Measurements from ENCODE around the gene RNF113B.

The RNF113B gene

DNA sequence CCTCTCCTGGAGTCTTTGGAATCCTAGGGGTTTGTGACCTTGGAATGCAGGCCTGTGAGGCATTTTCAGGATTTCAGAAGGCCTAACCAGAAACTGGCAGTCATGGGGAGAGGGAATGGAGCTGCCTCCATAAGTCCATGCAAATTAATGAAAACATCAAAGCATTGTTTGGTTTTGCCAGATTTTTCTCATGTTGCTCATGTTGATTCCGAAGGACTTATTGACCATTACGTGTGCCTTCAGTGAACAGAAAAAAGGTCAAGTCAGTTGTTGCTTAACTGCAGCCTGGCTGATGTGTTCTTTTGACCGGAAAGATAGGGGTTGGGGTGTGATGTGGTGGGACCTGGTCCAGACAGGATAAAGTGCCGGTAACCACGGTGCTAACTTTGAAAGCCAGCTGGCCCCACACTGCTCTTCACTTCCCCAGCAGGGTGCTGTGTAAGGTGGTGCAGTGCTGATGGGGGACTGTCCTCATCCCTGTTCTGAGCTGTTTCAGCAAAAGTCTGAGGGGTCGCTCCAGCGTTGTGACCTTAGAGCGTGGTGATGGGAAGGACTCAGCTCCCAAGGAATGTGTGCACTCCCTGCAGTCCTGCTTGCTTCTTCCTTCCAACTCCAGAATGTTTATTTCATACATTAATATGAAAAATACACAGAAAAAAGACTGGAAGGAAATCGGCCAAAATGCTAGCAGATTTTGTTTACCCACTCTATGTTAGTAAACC is 3.5 kb downstream of the RNF113B start:
- H3K79me1 ChIP-seq (replicated peaks; ENCODE audit: low read length, poor library complexity, severe bottlenecking), result peaks cover 10% of the 10 kb centered on the region
- H4K8ac ChIP-seq (ENCODE audit: low read length), result peak overlapping the region; percentile 59
- peak overlapping the region in 1 of 2 experiments; percentile 53 for H3K4ac ChIP-seq (ENCODE audit: low read depth in 1 of 2, low read length in 2 of 2)
- H3K23ac ChIP-seq (ENCODE audit: low read length in 2 of 2), result peak overlapping the region in 1 of 2 experiments; percentile 5
- H2AK5ac ChIP-seq (ENCODE audit: low read length, severe bottlenecking), result peak overlapping the region; percentile 69
- no peaks in the 10 kb centered on the region for H3K9me3 ChIP-seq (ENCODE audit: control insufficient read depth, low read length)
- H3K27me3 ChIP-seq (ENCODE audit: control insufficient read depth in 1 of 2, insufficient read depth in 1 of 2, low read length in 2 of 2), result no peaks in the 10 kb centered on the region
- peak overlapping the region; percentile 40 to 85 for H3K18ac ChIP-seq (ENCODE audit: low read depth in 1 of 2, low read length in 2 of 2)
- peaks cover 3 to 13% of the 10 kb centered on the region in 2 experiments for H3K36me3 ChIP-seq (ENCODE audit: control insufficient read depth in 1 of 2, insufficient read depth in 2 of 2, low read depth in 1 of 2, low read length in 2 of 2)
- peaks cover 27% of the 10 kb centered on the region for H3K4me1 ChIP-seq (ENCODE audit: control insufficient read depth, insufficient read depth, low read depth, low read length)
- no peak overlapping the region for H2BK15ac ChIP-seq (ENCODE audit: low read depth, poor library complexity, severe bottlenecking)
- H2AFZ ChIP-seq (ENCODE audit: low read depth, low read length), result no peak overlapping the region
- peak overlapping the region; percentile 35 for H3K4me2 ChIP-seq (ENCODE audit: low read length, poor library complexity, severe bottlenecking)
- 15% methylated on average over 6 of the region's 9 CpGs for WGBS
- peak overlapping the region; percentile 99 for H3K27ac ChIP-seq (ENCODE audit: low read length, poor library complexity, severe bottlenecking)
- peak; percentile 98 for DNase-seq
- no peak overlapping the region for H2BK120ac ChIP-seq (ENCODE audit: low read depth, low read length)
- H2BK5ac ChIP-seq (ENCODE audit: low read depth, low read length, poor library complexity, severe bottlenecking), result peak overlapping the region; percentile 88
- peak overlapping the region in 1 of 2 experiments; percentile 67 for H3K4me3 ChIP-seq (ENCODE audit: insufficient read depth in 1 of 2, low read depth in 1 of 2, low read length in 2 of 2)
- H4K91ac ChIP-seq (ENCODE audit: low read length), result peak overlapping the region; percentile 83
- H3K14ac ChIP-seq (ENCODE audit: low read length in 2 of 2), result peak overlapping the region in 1 of 2 experiments; percentile 35
- H2BK12ac ChIP-seq (ENCODE audit: low read length in 2 of 2), result peak overlapping the region; percentile 29 to 45
- H3K9ac ChIP-seq (ENCODE audit: low read length), result peak overlapping the region; percentile 70

DNA sequence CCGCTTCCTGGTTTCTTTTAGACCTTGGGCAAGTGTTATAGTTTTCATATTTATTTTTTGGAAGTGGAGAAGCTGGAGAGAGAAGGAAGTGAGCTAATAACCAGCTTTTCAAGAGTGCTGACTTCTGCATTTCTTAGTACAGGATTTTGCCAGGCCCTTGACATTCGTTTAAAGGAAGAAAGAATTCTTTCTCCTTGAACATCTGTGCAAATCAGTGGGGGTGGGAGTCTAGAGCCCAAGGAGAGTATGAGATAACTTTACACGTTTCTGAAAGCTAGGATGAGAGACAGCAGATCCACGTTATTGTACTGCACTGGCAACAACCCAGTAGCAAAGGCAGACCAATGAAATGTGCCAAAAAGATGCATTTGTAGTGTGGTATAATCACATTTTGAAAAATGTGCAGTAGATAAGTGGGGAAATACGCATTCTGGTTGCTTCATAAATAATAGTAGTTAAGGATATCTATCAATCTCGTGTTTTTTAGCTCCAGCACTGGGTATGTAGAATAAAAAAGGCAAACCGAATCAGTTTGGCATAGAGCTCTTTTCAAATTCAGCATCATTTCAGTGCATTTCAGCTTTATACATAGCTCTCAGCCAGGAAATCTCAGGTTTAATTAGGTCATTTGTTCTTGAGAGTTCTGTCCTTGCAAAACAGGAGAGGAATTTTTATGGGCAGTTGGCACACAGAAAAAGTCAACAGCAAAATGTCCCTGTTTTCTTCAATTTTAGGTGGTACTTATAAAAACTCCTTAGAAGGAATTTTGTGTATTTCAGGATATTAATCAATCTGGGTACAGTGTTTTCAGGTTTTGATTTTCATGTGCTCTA is 4.3 kb downstream of the RNF113B start:
- Histone ChIP-seq H3K9ac (ENCODE audit: low read length) (peak overlapping the region; percentile 70), H3K4me3 (ENCODE audit: insufficient read depth in 1 of 2, low read depth in 1 of 2, low read length in 2 of 2) (peak overlapping the region in 1 of 2 experiments; percentile 67), H3K18ac (ENCODE audit: low read depth in 1 of 2, low read length in 2 of 2) (peak overlapping the region; percentile 88 to 96), H2BK12ac (ENCODE audit: low read length in 2 of 2) (peak overlapping the region in 1 of 2 experiments; percentile 85), H2BK120ac (ENCODE audit: low read depth, low read length) (no peak overlapping the region), H4K8ac (ENCODE audit: low read length) (no peak overlapping the region), H3K23ac (ENCODE audit: low read length in 2 of 2) (no peak overlapping the region), H3K14ac (ENCODE audit: low read length in 2 of 2) (no peak overlapping the region), H4K91ac (ENCODE audit: low read length) (no peak overlapping the region), H2AFZ (ENCODE audit: low read depth, low read length) (no peak overlapping the region), H3K36me3 (ENCODE audit: control insufficient read depth in 1 of 2, insufficient read depth in 2 of 2, low read depth in 1 of 2, low read length in 2 of 2) (peaks cover 3 to 13% of the 10 kb centered on the region in 2 experiments), H3K27ac (ENCODE audit: low read length, poor library complexity, severe bottlenecking) (peak overlapping the region; percentile 99), H2BK15ac (ENCODE audit: low read depth, poor library complexity, severe bottlenecking) (no peak overlapping the region), H3K79me1 (replicated peaks; ENCODE audit: low read length, poor library complexity, severe bottlenecking) (peaks cover 11% of the 10 kb centered on the region), H3K9me3 (ENCODE audit: control insufficient read depth, low read length) (no peaks in the 10 kb centered on the region), H3K4me1 (ENCODE audit: control insufficient read depth, insufficient read depth, low read depth, low read length) (peaks cover 27% of the 10 kb centered on the region), H3K4me2 (ENCODE audit: low read length, poor library complexity, severe bottlenecking) (no peak overlapping the region), H2BK5ac (ENCODE audit: low read depth, low read length, poor library complexity, severe bottlenecking) (peak overlapping the region; percentile 96), H3K4ac (ENCODE audit: low read depth in 1 of 2, low read length in 2 of 2) (peak overlapping the region; percentile 57 to 91), H3K27me3 (ENCODE audit: control insufficient read depth in 1 of 2, insufficient read depth in 1 of 2, low read length in 2 of 2) (no peaks in the 10 kb centered on the region), H2AK5ac (ENCODE audit: low read length, severe bottlenecking) (peak overlapping the region; percentile 99)
- WGBS, result 35% methylated on average over 5 of the region's 7 CpGs
- peak; percentile 59 for DNase-seq

DNA sequence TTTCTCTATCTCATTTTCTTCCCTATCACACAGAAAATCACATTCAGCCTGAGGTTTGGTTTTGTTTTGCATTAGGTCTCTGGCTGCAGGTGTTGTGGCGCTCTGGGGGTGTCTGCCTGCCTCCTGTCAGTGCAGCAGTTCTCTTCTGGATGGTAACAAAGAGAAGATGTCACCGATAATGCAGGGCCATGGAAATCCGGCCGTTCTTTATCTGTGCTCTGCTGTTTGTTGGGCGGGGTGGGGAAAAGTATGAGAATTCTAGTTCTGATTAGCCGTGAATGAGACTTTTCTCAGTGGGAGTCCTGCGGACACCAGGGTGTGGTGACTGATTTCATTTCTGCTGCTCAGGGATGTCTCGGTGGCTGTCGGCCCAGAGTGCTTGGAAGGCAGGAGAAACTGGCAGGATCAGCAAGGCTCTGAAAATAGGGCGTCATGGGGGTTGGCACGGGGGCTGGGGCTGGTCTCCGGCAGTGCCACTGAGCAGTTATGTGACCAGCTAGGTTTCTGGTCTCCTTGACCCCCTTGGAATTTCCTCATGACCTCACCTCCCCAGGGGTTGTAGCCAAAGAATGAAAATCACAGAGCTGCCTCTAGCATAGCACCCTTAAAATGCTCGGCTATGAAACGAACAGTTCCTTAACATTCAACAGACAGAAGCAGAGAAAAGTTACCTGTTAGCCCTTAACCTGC is 5.0 kb downstream of the RNF113B start:
- peak overlapping the region; percentile 70 for H3K9ac ChIP-seq (ENCODE audit: low read length)
- peak overlapping the region; percentile 85 to 87 for H2BK12ac ChIP-seq (ENCODE audit: low read length in 2 of 2)
- peak overlapping the region; percentile 88 to 96 for H3K18ac ChIP-seq (ENCODE audit: low read depth in 1 of 2, low read length in 2 of 2)
- peaks cover 3 to 10% of the 10 kb centered on the region in 2 experiments for H3K36me3 ChIP-seq (ENCODE audit: control insufficient read depth in 1 of 2, insufficient read depth in 2 of 2, low read depth in 1 of 2, low read length in 2 of 2)
- peaks cover 26% of the 10 kb centered on the region for H3K4me1 ChIP-seq (ENCODE audit: control insufficient read depth, insufficient read depth, low read depth, low read length)
- no peaks in the 10 kb centered on the region for H3K9me3 ChIP-seq (ENCODE audit: control insufficient read depth, low read length)
- H3K27me3 ChIP-seq (ENCODE audit: control insufficient read depth in 1 of 2, insufficient read depth in 1 of 2, low read length in 2 of 2), result no peaks in the 10 kb centered on the region
- peak overlapping the region; percentile 99 for H2AK5ac ChIP-seq (ENCODE audit: low read length, severe bottlenecking)
- H3K4me3 ChIP-seq (ENCODE audit: insufficient read depth in 1 of 2, low read depth in 1 of 2, low read length in 2 of 2), result peak overlapping the region in 1 of 2 experiments; percentile 67
- H3K23ac ChIP-seq (ENCODE audit: low read length in 2 of 2), result peak overlapping the region; percentile 21 to 89
- H2AFZ ChIP-seq (ENCODE audit: low read depth, low read length), result peak overlapping the region; percentile 39
- peak overlapping the region; percentile 92 for H4K8ac ChIP-seq (ENCODE audit: low read length)
- peak overlapping the region in 1 of 2 experiments; percentile 75 for H3K14ac ChIP-seq (ENCODE audit: low read length in 2 of 2)
- peak overlapping the region; percentile 91 for H2BK120ac ChIP-seq (ENCODE audit: low read depth, low read length)
- 30% methylated on average over 14 of the region's 14 CpGs for WGBS
- peak overlapping the region; percentile 36 for H4K91ac ChIP-seq (ENCODE audit: low read length)
- H3K79me1 ChIP-seq (replicated peaks; ENCODE audit: low read length, poor library complexity, severe bottlenecking), result peaks cover 9% of the 10 kb centered on the region
- H2BK5ac ChIP-seq (ENCODE audit: low read depth, low read length, poor library complexity, severe bottlenecking), result peak overlapping the region; percentile 96
- peak overlapping the region; percentile 99 for H3K27ac ChIP-seq (ENCODE audit: low read length, poor library complexity, severe bottlenecking)
- peak overlapping the region; percentile 66 for H2BK15ac ChIP-seq (ENCODE audit: low read depth, poor library complexity, severe bottlenecking)
- H3K4me2 ChIP-seq (ENCODE audit: low read length, poor library complexity, severe bottlenecking), result peak overlapping the region; percentile 67
- H3K4ac ChIP-seq (ENCODE audit: low read depth in 1 of 2, low read length in 2 of 2), result peak overlapping the region; percentile 75 to 91
- DNase-seq, result peak; percentile 54
